Measurements from ENCODE around the gene NUCKS1.

DNA sequence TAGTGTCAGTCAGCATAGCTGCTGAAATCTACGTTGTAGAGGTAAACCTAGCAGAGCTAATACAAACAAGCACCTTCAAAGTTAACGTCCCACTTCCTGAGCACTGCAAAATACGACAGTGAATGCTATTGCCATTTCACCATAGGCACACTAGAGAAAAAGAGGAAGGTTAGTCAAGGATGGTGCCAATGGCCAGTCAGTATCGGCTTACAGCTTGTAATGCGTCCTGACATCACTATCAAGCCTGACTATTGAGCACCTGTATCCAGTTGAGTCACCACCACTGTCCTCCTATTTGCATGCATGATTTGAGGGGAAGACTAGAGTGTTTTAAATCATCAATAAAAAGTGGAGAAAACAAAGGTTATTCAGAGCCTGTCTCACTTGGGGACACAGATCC, 34.4 kb downstream of the NUCKS1 start:
- TF ChIP-seq, protein P1, sequence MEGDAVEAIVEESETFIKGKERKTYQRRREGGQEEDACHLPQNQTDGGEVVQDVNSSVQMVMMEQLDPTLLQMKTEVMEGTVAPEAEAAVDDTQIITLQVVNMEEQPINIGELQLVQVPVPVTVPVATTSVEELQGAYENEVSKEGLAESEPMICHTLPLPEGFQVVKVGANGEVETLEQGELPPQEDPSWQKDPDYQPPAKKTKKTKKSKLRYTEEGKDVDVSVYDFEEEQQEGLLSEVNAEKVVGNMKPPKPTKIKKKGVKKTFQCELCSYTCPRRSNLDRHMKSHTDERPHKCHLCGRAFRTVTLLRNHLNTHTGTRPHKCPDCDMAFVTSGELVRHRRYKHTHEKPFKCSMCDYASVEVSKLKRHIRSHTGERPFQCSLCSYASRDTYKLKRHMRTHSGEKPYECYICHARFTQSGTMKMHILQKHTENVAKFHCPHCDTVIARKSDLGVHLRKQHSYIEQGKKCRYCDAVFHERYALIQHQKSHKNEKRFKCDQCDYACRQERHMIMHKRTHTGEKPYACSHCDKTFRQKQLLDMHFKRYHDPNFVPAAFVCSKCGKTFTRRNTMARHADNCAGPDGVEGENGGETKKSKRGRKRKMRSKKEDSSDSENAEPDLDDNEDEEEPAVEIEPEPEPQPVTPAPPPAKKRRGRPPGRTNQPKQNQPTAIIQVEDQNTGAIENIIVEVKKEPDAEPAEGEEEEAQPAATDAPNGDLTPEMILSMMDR (conservative IDR thresholded peaks at IDR 0.05 in 1 of 2, IDR thresholded peaks at IDR 0.05 in 1 of 2; ENCODE audit: extremely low read depth in 1 of 2, insufficient read depth in 1 of 2, low read depth in 1 of 2, low read length in 2 of 2), result no peak
- no peak for TF ChIP-seq EZH2 (IDR thresholded peaks at IDR 0.05; ENCODE audit: borderline replicate concordance, low read length)
